Fibroblast of lung (primary cell): ENCODE data around the gene SH3BP4. TPM values are rescaled to one million over a fixed set of nuclear protein-coding genes. Genes with fewer than 3 reads are reported as not detected.
A peak's percentile ranks its signal among the peaks of the same experiment; 100 is the strongest.

Experiments
- DNase-seq, 2 donors: peaks; one replicate each; pipeline versions ENCODE4 v3.0.0 to v3.0.0-alpha.2; 2010; ENCODE audit warnings: low read depth in 2 of 2
- H2AFZ ChIP-seq: 2 replicates; pipeline ENCODE4 v1.5.1; 2012; ENCODE audit warnings: low read length, control low read depth, inconsistent platforms
- H3K27ac ChIP-seq: 2 replicates; pipeline ENCODE4 v1.5.1; 2011; ENCODE audit warnings: low read length, control low read depth; ENCODE audit not compliant: insufficient read depth
- H3K27me3 ChIP-seq: 2 replicates; pipeline ENCODE4 v1.5.1; 2011; ENCODE audit warnings: mild to moderate bottlenecking, low read length; ENCODE audit not compliant: control insufficient read depth, insufficient read depth
- H3K36me3 ChIP-seq: 2 replicates; pipeline ENCODE4 v1.5.1; 2011; ENCODE audit warnings: low read length; ENCODE audit not compliant: control insufficient read depth, insufficient read depth
- H3K4me1 ChIP-seq: 2 replicates; pipeline ENCODE4 v1.5.1; 2011; ENCODE audit warnings: low read length; ENCODE audit not compliant: control insufficient read depth, insufficient read depth; ENCODE audit errors: extremely low read depth
- H3K4me2 ChIP-seq: 2 replicates; pipeline ENCODE4 v1.5.1; 2011; ENCODE audit warnings: low read length, control low read depth; ENCODE audit not compliant: insufficient read depth; ENCODE audit errors: extremely low read depth
- H3K4me3 ChIP-seq, 4 experiments: fragments of 200-600 bp in 1 of 4; sonication (generic) in 1 of 4; replicated peaks in 1 of 4; 2 replicates each; pipeline ENCODE4 v1.5.1; 2011 to 2016; ENCODE audit warnings: low read length in 4 of 4, low read depth in 3 of 4, mild to moderate bottlenecking in 3 of 4, control low read depth in 2 of 4, inconsistent platforms in 1 of 4, mixed read lengths in 1 of 4; ENCODE audit not compliant: insufficient read depth in 1 of 4; ENCODE audit errors: control extremely low read depth in 1 of 4
- H3K79me2 ChIP-seq: 2 replicates; pipeline ENCODE4 v1.5.1; 2012; ENCODE audit warnings: mild to moderate bottlenecking, low read length, inconsistent platforms; ENCODE audit not compliant: control insufficient read depth, insufficient read depth
- H3K9ac ChIP-seq: 2 replicates; pipeline ENCODE4 v1.5.1; 2011; ENCODE audit warnings: mild to moderate bottlenecking, low read length, control low read depth; ENCODE audit not compliant: insufficient read depth
- H3K9me3 ChIP-seq: 2 replicates; pipeline ENCODE4 v1.5.1; 2012; ENCODE audit warnings: low read depth, low read length; ENCODE audit not compliant: control insufficient read depth, insufficient read depth
- H4K20me1 ChIP-seq: 2 replicates; pipeline ENCODE4 v1.5.1; 2011; ENCODE audit warnings: low read length; ENCODE audit not compliant: control insufficient read depth, insufficient read depth; ENCODE audit errors: extremely low read depth
- CTCF ChIP-seq, 2 donors: IDR thresholded peaks in 1 of 2; conservative IDR thresholded peaks in 1 of 2; 1 replicate in 1 of 2; 2 replicates in 1 of 2; pipeline ENCODE4 v1.5.1; 2011 to 2012; ENCODE audit warnings: low read length in 2 of 2, control low read depth in 1 of 2, inconsistent platforms in 1 of 2, low read depth in 1 of 2, mild to moderate bottlenecking in 1 of 2
- EZH2 ChIP-seq: IDR thresholded peaks from 2 replicates; pipeline ENCODE4 v1.5.1; 2012; ENCODE audit warnings: low read length, control low read depth, mild to moderate bottlenecking; ENCODE audit errors: missing control alignments
- polyA plus RNA-seq, 2 donors: library from polyadenylated mRNA; depleted of rRNA in 1 of 2; stranded (reverse) in 1 of 2; unstranded in 1 of 2; fragments of >200 nt; gene quantifications; 2 replicates each; pipeline ENCODE4 v1.2.1, GENCODE V29; 2011 to 2012; ENCODE audit warnings: missing spikeins in 1 of 2
- total RNA-seq: library from RNA; depleted of rRNA; stranded (reverse); fragments of >200 nt; gene quantifications from 2 replicates; pipeline ENCODE4 v1.2.1, GENCODE V29; 2014

SH3BP4 gene
- total and polyA plus RNA-seq, 2 donors (not counting 1 experiment from before 2014, with no cell fraction given), result 74.8 to 86.6 TPM

- Histone ChIP-seq H3K9me3 (no peaks in the 10 kb centered on the region), H3K79me2 (no peaks in the 10 kb centered on the region), H3K4me1 (no peaks in the 10 kb centered on the region), H3K4me2 (no peak overlapping the region), H2AFZ (no peak overlapping the region), H3K9ac (no peak overlapping the region), H3K27ac (no peak overlapping the region), H4K20me1 (no peaks in the 10 kb centered on the region), H3K36me3 (no peaks in the 10 kb centered on the region), H3K4me3 (no peak overlapping the region), H3K27me3 (peaks cover 3% of the 10 kb centered on the region)
- TF ChIP-seq CTCF (conservative IDR thresholded peaks at IDR 0.05 in 1 of 2, IDR thresholded peaks at IDR 0.05 in 1 of 2; ENCODE audit: low read depth in 1 of 2, low read length in 2 of 2), result no peak
- no peak for TF ChIP-seq EZH2
- DNase-seq, result no peak
Observed at GRCh38 chr2:235068701-235069100, 116.9 kb downstream of the SH3BP4 start.

- no peak overlapping the region for H3K4me3 ChIP-seq
- H3K9me3 ChIP-seq, result no peaks in the 10 kb centered on the region
- H3K79me2 ChIP-seq, result no peaks in the 10 kb centered on the region
- H4K20me1 ChIP-seq, result no peaks in the 10 kb centered on the region
- peak in 1 of 2 donors; percentile 52 for DNase-seq
- peaks cover 3% of the 10 kb centered on the region for H3K27me3 ChIP-seq
- H3K9ac ChIP-seq, result no peak overlapping the region
- H3K27ac ChIP-seq, result no peak overlapping the region
- TF ChIP-seq CTCF (conservative IDR thresholded peaks at IDR 0.05 in 1 of 2, IDR thresholded peaks at IDR 0.05 in 1 of 2; ENCODE audit: low read depth in 1 of 2, low read length in 2 of 2) (no peak), EZH2 (no peak)
- H2AFZ ChIP-seq, result no peak overlapping the region
- H3K4me1 ChIP-seq, result no peaks in the 10 kb centered on the region
- no peak overlapping the region for H3K4me2 ChIP-seq
- H3K36me3 ChIP-seq, result no peaks in the 10 kb centered on the region
Observed at GRCh38 chr2:235070063-235070706, 118.4 kb downstream of the SH3BP4 start.

GRCh38 chr2:235073868-235074413 is 122.1 kb downstream of the SH3BP4 start:
- no peak for TF ChIP-seq EZH2
- TF ChIP-seq CTCF (conservative IDR thresholded peaks at IDR 0.05 in 1 of 2, IDR thresholded peaks at IDR 0.05 in 1 of 2; ENCODE audit: low read depth in 1 of 2, low read length in 2 of 2), result no peak
- no peaks in the 10 kb centered on the region for H3K79me2 ChIP-seq

More at GRCh38 chr2:235073868-235074413, 122.1 kb downstream of the SH3BP4 start:
- H4K20me1 ChIP-seq, result no peaks in the 10 kb centered on the region
- no peak for DNase-seq
- H3K4me3 ChIP-seq, result no peak overlapping the region
- H3K4me1 ChIP-seq, result no peaks in the 10 kb centered on the region
- H3K36me3 ChIP-seq, result no peaks in the 10 kb centered on the region
- no peak overlapping the region for H3K27ac ChIP-seq
- no peaks in the 10 kb centered on the region for H3K9me3 ChIP-seq
- no peak overlapping the region for H3K4me2 ChIP-seq
- no peak overlapping the region for H2AFZ ChIP-seq
- H3K27me3 ChIP-seq, result peaks cover 3% of the 10 kb centered on the region
- H3K9ac ChIP-seq, result no peak overlapping the region
